H9 (cell line): ENCODE results near the gene SHISA8. TPM values are rescaled to one million over a fixed set of nuclear protein-coding genes. Genes with fewer than 3 reads are reported as not detected.

ENCODE experiments used
- DNase-seq: peaks from one replicate; pipeline ENCODE4 v3.0.0-alpha.2; 2017
- H2AFZ ChIP-seq: one replicate; pipeline ENCODE4 v1.6.1; 2013; ENCODE audit warnings: mild to moderate bottlenecking, low read length, control low read depth, moderate library complexity
- H2AK5ac ChIP-seq: 2 replicates; pipeline ENCODE4 v1.6.1; 2013; ENCODE audit warnings: low read length, control low read depth, mixed read lengths; ENCODE audit not compliant: insufficient read length
- H2BK120ac ChIP-seq: one replicate; pipeline ENCODE4 v1.6.1; 2013; ENCODE audit warnings: low read depth, mild to moderate bottlenecking, low read length, control low read depth, inconsistent platforms; ENCODE audit not compliant: poor library complexity, severe bottlenecking
- H2BK12ac ChIP-seq: 2 replicates; pipeline ENCODE4 v1.6.1; 2013; ENCODE audit warnings: low read length, control low read depth, mixed read lengths, low read depth; ENCODE audit not compliant: insufficient read length
- H2BK15ac ChIP-seq: 2 replicates; pipeline ENCODE4 v1.6.1; 2013; ENCODE audit warnings: low read depth, low read length, control low read depth
- H2BK20ac ChIP-seq: one replicate; pipeline ENCODE4 v1.6.1; 2013; ENCODE audit warnings: low read depth, mild to moderate bottlenecking, low read length, control low read depth, inconsistent platforms; ENCODE audit not compliant: poor library complexity, severe bottlenecking
- H2BK5ac ChIP-seq: 2 replicates; pipeline ENCODE4 v1.6.1; 2013; ENCODE audit warnings: low read length, control low read depth, mixed read lengths; ENCODE audit not compliant: insufficient read length
- H3K14ac ChIP-seq: 2 replicates; pipeline ENCODE4 v1.6.1; 2013; ENCODE audit warnings: low read length, control low read depth; ENCODE audit not compliant: insufficient read depth
- H3K18ac ChIP-seq: 2 replicates; pipeline ENCODE4 v1.6.1; 2013; ENCODE audit warnings: low read depth, mild to moderate bottlenecking, mixed read lengths, low read length, control low read depth; ENCODE audit not compliant: insufficient read length
- H3K23ac ChIP-seq: 2 replicates; pipeline ENCODE4 v1.6.1; 2013; ENCODE audit warnings: low read length, control low read depth, mixed read lengths, low read depth; ENCODE audit not compliant: insufficient read length
- H3K23me2 ChIP-seq: 2 replicates; pipeline ENCODE4 v1.6.1; 2013; ENCODE audit warnings: low read depth, mild to moderate bottlenecking, mixed read lengths, low read length, control low read depth; ENCODE audit not compliant: insufficient read length, poor library complexity, severe bottlenecking
- H3K27ac ChIP-seq: 2 replicates; pipeline ENCODE4 v1.5.1; 2013; ENCODE audit warnings: low read length, control low read depth, mixed read lengths, low read depth; ENCODE audit not compliant: insufficient read length
- H3K27me3 ChIP-seq: 2 replicates; pipeline ENCODE4 v1.6.1; 2013; ENCODE audit warnings: low read length, control low read depth, inconsistent platforms; ENCODE audit not compliant: insufficient read depth
- H3K4ac ChIP-seq: 2 replicates; pipeline ENCODE4 v1.6.1; 2013; ENCODE audit warnings: low read depth, mild to moderate bottlenecking, control low read depth, inconsistent platforms, low read length, moderate library complexity
- H3K4me1 ChIP-seq: 2 replicates; pipeline ENCODE4 v1.6.1; 2013; ENCODE audit warnings: low read length, control low read depth, inconsistent platforms; ENCODE audit not compliant: insufficient read depth
- H3K4me2 ChIP-seq: 2 replicates; pipeline ENCODE4 v1.6.1; 2013; ENCODE audit warnings: low read length, control low read depth, mixed read lengths; ENCODE audit not compliant: insufficient read length, insufficient read depth
- H3K56ac ChIP-seq: 2 replicates; pipeline ENCODE4 v1.6.1; 2013; ENCODE audit warnings: low read depth, mild to moderate bottlenecking, mixed read lengths, low read length, control low read depth; ENCODE audit not compliant: insufficient read length
- H3K79me1 ChIP-seq: 2 replicates; pipeline ENCODE4 v1.6.1; 2013; ENCODE audit warnings: low read depth, mild to moderate bottlenecking, moderate library complexity, low read length, control low read depth, inconsistent platforms; ENCODE audit not compliant: insufficient read depth, poor library complexity, severe bottlenecking
- H3K79me2 ChIP-seq: 2 replicates; pipeline ENCODE4 v1.6.1; 2013; ENCODE audit warnings: low read length, control low read depth, inconsistent platforms; ENCODE audit not compliant: insufficient read depth
- H3K9ac ChIP-seq: 2 replicates; pipeline ENCODE4 v1.6.1; 2013; ENCODE audit warnings: low read length, control low read depth, mixed read lengths; ENCODE audit not compliant: insufficient read length; ENCODE audit errors: extremely low read depth
- H3K9me3 ChIP-seq: one replicate; pipeline ENCODE4 v1.6.1; 2013; ENCODE audit warnings: low read depth, low read length, inconsistent platforms; ENCODE audit not compliant: control insufficient read depth
- H3T11ph ChIP-seq: one replicate; pipeline ENCODE4 v1.6.1; 2013; ENCODE audit warnings: mild to moderate bottlenecking, low read length, control low read depth, inconsistent platforms
- H4K20me1 ChIP-seq: one replicate; pipeline ENCODE4 v1.6.1; 2013; ENCODE audit not compliant: control insufficient read depth, insufficient read length, insufficient read depth
- H4K5ac ChIP-seq: 2 replicates; pipeline ENCODE4 v1.6.1; 2013; ENCODE audit warnings: low read depth, mild to moderate bottlenecking, mixed read lengths, low read length, control low read depth; ENCODE audit not compliant: insufficient read length
- H4K8ac ChIP-seq: replicated peaks from 2 replicates; pipeline ENCODE4 v1.6.1; 2013; ENCODE audit warnings: low read length, control low read depth, mixed read lengths, low read depth; ENCODE audit not compliant: insufficient read length
- H4K91ac ChIP-seq: 2 replicates; pipeline ENCODE4 v1.6.1; 2013; ENCODE audit warnings: low read depth, mild to moderate bottlenecking, moderate library complexity, mixed read lengths, low read length, control low read depth; ENCODE audit not compliant: insufficient read length
- H3K27ac Mint-ChIP-seq, 3 experiments: 2 replicates in 2 of 3; 3 replicates in 1 of 3; pipeline ENCODE4 v1.8.0; 2020 to 2021; ENCODE audit warnings: mixed read lengths in 3 of 3, mild to moderate bottlenecking in 1 of 3, moderate library complexity in 1 of 3
- H3K27me3 Mint-ChIP-seq: 2 replicates; pipeline ENCODE4 v1.8.0; 2021; ENCODE audit warnings: low read depth, mild to moderate bottlenecking, moderate library complexity, mixed read lengths
- H3K36me3 Mint-ChIP-seq, 3 experiments: 2 replicates in 2 of 3; 3 replicates in 1 of 3; pipeline ENCODE4 v1.8.0; 2020 to 2021; ENCODE audit warnings: low read depth in 3 of 3, mixed read lengths in 3 of 3; ENCODE audit not compliant: insufficient read depth in 1 of 3
- H3K4me1 Mint-ChIP-seq, 2 experiments: 2 replicates each; pipeline ENCODE4 v1.8.0; 2020; ENCODE audit warnings: mixed read lengths in 2 of 2
- H3K4me3 Mint-ChIP-seq, 2 experiments: 2 replicates in 1 of 2; 3 replicates in 1 of 2; pipeline ENCODE4 v1.8.0; 2020 to 2021; ENCODE audit warnings: mild to moderate bottlenecking in 2 of 2, mixed read lengths in 2 of 2, moderate library complexity in 1 of 2
- H3K9me3 Mint-ChIP-seq, 2 experiments: 2 replicates in 1 of 2; 3 replicates in 1 of 2; pipeline ENCODE4 v1.8.0; 2020; ENCODE audit warnings: mild to moderate bottlenecking in 2 of 2, mixed read lengths in 2 of 2, moderate library complexity in 1 of 2
- CTCF ChIP-seq: fragments of 200-600 bp; sonication (generic); conservative IDR thresholded peaks from 3 replicates; pipeline ENCODE4 v1.8.0; 2021; ENCODE audit warnings: antibody characterized with exemption, mild to moderate bottlenecking
- WGBS: extraction: QIAGEN DNeasy Blood & Tissue Kit; methylation state at CpG from one replicate; pipeline ENCODE4 v1.1.7; 2013; ENCODE audit warnings: missing lambda C conversion rate, low lambda C conversion rate, mixed read lengths; ENCODE audit not compliant: insufficient read length; ENCODE audit errors: extremely low coverage; 5-methylcytosine and 5-hydroxymethylcytosine counted together
- total RNA-seq: library from RNA; stranded (reverse); gene quantifications from 2 replicates; pipeline ENCODE4 v1.2.1, GENCODE V29; 2021

SHISA8 gene
- total RNA-seq, 1 experiment from 2014 or later, result 1.4 TPM

GRCh38 chr22:41908411-41909309 lies 6.2 kb downstream of the SHISA8 start:
- no CpG with 5 or more reads among the region's 14 CpGs for WGBS
- peak; percentile 34; the same call in 2 of the 3 replicates for TF ChIP-seq CTCF
- H4K91ac ChIP-seq, result no peak overlapping the region

More at GRCh38 chr22:41908411-41909309, 6.2 kb downstream of the SHISA8 start:
- Histone ChIP-seq H2AFZ (no peak overlapping the region), H3K23ac (no peak overlapping the region), H2BK120ac (no peak overlapping the region), H4K20me1 (no peaks in the 10 kb centered on the region), H3K4ac (no peak overlapping the region), H3K18ac (no peak overlapping the region), H3K79me2 (no peaks in the 10 kb centered on the region), H2BK5ac (no peak overlapping the region), H2BK12ac (no peak overlapping the region), H2BK20ac (no peak overlapping the region), H3K56ac (no peak overlapping the region), H3K79me1 (no peaks in the 10 kb centered on the region), H3K4me1 (peaks cover 2% of the 10 kb centered on the region; the same call in 1 of the 2 replicates), H2BK15ac (no peak overlapping the region), H3K9me3 (no peaks in the 10 kb centered on the region), H3K4me2 (no peak overlapping the region), H2AK5ac (no peak overlapping the region), H3K23me2 (no peaks in the 10 kb centered on the region), H3K14ac (no peak overlapping the region), H4K8ac (no peak overlapping the region), H3K27me3 (peaks cover 33% of the 10 kb centered on the region), H3T11ph (no peak overlapping the region), H4K5ac (no peak overlapping the region), H3K9ac (no peak overlapping the region), H3K27ac (no peak overlapping the region)
- Mint-ChIP-seq H3K4me1 (peaks cover 9 to 21% of the 10 kb centered on the region in 2 experiments), H3K27ac (no peak overlapping the region), H3K9me3 (no peaks in the 10 kb centered on the region; a peak in 2 of 5 replicates), H3K36me3 (peaks cover 12 to 32% (median 23%) of the 10 kb centered on the region in 3 experiments), H3K27me3 (peaks cover 51% of the 10 kb centered on the region), H3K4me3 (peak overlapping the region in 1 of 2 experiments; percentile 11; a peak in 1 of 5 replicates)
- DNase-seq, result peak; percentile 74
